HG03571 (cell line): Measurements from ENCODE around the gene DOCK10.
"Not testable (repeated sequence)": the region's sequence is repeated elsewhere in the genome, so short reads cannot be mapped to it uniquely, and the experiment has no call there.

ENCODE experiments used
- ATAC-seq: cut with Tn5 transposase; IDR thresholded peaks from one replicate; pipeline ENCODE4 v1.9.1; 2021; ENCODE audit not compliant: unreplicated experiment

Gene DOCK10

DNA sequence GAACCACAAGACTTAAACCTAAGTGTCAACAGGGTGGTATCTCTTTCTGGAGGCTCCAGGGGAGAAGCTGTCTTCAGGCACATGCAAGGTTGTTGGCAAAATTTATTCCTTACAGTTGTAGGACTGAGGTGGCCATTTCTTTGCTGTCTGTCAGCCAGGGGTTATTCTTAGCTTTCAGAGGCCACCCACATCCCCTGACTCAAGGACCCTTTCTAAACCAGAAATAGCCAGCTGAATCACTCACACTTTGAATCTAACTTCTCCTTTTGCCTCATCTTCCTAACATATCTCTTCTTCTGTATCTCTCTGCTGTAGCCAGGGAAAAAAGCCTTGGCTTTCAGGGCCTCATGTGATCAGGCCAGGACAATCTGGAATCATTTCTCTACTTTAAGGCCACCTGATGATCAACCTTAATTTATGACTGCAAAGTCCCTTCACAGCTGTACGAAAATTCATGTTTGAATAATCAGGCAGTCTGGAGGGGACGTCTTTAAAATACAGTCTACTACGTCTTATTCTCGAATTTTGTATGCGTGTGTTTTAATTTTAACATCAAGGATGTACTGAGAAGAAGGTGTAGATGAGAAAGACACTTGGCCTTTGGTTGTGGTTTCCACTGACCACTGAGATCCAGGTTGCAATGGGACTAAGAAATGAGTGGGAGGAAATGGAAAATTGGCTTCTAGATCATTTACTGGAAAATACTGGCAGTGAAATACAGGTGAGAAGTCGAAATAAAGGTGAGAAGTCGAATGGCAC lies 90.4 kb downstream of the DOCK10 start:
- no peak for ATAC-seq

DNA sequence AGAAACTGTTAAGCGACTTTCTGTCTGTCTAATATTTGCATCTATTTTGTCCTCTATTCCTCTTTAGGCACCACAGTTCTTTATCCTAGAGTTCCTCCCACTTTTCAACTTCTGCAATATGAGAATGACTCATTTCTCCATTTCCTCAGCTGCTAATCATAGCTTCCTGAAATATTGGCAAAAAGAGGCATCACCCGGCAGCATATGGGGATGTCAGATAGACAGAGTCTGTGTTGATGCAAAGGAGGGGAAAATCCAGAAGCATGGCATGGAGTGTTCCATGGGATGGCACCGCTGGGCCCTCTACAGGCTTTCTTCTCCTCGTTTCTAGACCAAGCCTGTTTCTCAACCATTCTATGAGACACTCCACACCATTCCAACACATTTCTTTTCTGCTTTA lies 93.4 kb downstream of the DOCK10 start:
- no peak for ATAC-seq

DNA sequence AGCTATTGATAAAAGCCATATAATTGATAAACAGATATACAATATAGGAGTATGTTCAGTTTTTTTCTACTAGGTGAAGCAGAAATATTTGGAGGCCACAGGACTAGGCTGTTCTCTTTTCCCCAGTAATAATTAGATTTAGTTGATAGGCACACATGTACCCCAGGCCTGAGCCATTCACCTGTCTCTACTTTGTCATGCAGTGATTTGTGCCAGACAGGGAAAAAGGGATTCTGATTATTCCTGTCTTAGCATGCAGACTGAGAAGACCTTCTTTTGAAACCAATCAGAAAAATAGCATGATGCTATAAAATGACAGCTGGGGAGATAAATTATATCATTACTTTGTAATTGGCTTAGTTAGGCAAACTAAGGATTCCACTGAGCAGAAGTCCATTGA lies 94.3 kb downstream of the DOCK10 start:
- no peak for ATAC-seq

DNA sequence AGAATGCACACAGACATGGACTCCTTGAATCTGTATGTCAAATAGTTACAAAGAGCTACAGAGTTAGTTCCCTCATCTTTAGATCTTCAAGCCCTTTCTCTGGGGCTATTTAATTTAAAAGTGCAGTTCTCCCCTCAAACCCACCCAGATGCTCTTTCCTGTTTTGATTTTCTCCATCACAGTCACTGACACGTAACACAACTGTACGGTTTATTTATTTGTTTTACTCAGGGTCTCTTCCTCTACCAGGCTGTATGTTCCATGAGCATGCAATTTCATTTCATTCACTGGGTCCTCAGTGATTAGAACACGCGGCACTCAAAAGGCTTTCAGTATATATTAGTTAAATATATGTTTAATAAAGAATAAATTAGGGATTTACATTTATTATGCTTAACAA lies 94.7 kb downstream of the DOCK10 start:
- no peak for ATAC-seq

DNA sequence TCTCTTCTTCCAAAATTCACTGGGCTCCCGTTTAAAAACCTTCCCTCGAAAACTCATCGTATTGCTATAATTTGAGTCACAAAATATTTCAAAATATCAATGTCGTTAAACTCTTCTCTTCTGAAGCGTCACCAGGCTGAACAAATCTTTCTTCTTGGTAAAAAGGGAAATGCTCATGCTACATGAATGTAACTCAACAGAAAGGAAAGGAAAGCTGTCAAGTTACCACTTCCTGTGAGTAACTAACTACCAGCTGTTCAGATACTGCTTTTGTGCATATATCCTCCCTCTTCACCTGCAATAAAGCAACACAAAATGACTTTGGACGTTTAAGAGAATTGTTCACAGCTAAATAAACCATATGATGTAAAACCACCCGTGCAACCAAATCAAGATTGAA lies 95.4 kb downstream of the DOCK10 start:
- peak; percentile 63 for ATAC-seq

DNA sequence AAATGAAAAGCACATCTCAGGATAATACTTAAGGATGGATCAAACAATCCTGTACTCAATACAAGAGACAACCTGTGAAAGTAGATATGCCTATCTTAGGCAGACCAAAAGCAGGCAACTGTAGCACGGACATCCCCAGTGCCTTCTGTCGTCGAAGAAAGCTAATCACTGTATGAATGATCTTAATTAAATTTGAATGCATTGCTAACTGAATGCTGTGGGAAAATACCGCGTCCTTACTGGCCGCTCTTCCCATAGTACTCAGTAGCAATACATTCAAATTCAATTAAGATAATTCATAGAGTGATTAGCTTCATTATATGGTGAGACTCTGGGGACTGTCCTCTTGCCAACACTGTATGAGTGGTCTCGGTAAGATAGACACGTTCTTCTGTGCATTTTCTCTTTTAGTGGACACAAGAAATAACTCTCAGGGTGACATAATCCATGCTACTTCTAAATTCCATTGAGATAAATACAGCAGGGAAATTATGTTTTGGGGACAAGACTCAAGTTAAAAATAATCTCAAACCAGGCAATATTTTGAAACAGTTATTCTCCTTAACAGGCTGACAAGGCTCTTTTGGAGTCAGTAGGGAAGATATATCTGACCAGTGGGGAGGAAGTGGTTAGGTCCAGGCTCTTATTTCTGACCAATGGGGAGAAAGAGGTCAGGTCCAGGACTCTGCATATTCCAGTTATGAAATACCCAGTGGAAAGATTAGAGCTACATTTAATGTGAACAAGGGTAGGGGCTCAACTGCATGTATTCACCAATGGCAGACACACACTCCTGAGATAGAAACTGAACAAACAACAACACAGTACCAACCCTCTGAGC lies 97.3 kb downstream of the DOCK10 start:
- ATAC-seq = peak; percentile 29

DNA sequence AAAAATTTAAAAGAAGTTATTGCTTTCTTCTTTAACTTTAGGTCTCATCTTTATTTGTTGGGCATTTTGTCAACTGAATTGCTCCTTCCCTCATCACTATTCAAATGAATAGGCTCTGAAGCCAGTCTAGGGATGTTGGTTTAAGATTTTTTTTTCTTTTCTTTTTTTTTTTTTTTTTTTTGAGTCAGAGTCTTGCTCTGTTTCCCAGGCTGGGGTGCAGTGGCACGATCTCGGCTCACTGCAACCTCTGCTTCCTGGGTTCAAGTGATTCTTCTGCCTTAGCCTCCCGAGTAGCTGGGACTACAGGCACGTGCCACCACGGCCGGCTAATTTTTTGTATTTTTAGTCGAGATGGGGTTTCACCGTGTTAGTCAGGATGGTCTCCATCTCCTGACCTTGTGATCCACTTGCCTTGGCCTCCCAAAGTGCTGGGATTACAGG lies 98.6 kb downstream of the DOCK10 start:
- ATAC-seq = not testable (repeated sequence)

DNA sequence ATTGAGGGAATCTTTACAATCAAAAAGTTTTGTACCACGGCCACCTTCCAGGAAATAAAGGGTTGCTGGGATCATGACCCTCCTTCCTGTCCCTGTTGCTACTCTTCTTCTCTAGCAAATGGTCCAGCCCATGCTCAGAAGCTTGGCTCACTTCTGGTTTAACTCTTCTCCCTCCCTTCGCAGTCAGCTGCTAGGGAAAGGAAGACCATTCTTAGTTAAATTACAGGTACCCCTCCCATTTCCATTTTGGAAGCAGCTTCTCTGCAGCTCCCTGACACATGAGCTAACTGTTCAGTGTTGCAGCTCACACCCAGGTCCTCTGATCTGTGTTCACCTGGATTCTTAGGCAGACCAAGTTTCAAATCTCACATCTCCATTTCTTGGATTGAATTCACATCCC lies 100.3 kb downstream of the DOCK10 start:
- no peak for ATAC-seq

DNA sequence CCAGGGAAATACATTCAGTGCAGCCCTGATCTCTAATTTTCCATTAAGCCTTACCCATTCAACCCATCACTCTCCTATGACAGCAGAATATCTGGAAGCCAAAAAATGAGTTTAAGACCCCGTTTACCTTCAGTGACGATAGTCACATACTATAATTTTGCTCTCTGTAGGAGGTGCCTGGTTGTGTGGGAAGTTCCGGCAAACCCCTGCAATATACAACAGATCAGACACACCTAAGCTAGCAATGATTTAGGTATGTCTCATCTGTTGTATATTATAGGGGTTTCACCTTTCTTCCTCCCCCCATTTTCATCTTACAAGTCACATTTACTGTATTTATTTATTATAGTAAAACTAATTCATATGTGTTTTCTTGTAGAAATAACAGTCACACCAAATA lies 101.7 kb downstream of the DOCK10 start:
- ATAC-seq = no peak

DNA sequence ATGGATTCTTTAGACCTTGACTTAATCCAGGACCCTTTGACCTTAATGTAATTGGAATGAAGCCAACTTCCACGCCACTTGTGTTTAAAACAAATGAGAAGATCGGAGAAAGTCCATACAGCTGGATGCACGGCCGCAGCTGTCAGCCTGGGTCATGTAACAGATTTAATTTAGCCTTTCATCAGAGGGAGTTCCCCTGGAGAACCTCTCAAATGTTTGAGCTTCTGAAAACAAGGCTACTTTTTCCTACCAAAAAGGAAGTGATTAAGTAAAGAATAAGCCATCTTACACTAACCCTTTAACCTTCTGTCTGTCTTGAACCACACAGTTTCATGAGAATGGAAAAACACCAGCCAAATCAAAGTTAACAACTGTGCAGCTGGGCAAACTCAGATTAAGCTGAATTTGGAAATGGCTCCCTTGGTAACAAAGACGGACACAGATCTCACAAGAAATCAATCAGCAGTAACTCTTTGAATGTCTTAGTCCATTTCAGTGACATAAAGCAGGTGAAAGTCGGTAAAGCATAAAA lies 103.6 kb downstream of the DOCK10 start:
- peak; percentile 46 for ATAC-seq

DNA sequence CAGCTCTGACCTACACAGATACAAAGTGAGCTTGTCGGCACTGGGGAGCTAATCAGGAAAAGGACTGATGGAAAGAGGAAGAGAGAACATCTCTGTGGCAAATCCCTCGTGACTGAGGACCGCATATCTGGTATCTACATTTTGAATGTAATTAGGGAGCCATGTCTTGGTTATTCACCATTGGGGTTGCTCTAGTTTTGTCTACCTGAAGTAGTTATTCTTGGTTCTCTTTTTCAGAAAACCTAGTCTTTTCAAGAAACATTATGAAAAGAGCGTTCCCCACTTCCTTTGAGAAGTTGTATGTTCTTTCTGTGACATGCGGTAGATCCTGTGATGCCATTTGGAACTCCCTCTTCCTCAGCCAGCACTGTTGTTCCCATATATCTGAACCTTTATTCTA lies 104.4 kb downstream of the DOCK10 start:
- peak; percentile 92 for ATAC-seq

DNA sequence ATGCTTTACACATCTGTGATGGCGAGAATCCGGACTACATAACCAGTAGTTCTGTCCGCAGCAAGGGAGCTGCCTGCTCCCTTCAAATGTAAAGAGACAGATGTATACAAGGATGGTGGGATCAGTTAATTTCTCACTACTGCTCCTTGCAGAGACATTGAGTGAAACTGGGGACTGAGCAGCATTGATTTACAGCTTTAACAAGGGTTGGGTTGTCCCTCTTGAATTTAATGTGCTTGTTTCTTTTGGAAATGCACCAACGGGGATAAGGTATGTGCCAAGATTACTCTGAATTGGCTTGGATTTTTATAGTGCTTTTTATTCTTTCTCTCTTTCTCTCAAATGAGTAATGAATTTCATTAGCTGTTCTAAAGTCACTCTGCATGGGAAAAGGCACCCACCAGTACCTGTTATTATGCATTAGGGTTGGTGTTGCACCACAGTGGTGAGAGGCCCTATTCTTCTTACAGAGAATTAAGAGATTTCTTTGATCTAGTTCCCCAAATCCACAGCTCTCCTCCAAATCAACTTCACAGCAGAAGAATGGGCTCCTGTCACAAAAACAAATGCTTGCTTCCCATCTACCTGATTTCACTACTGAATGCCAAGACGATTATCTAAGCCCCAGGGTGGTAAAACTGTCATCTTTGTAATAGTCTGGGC lies 107.6 kb downstream of the DOCK10 start:
- ATAC-seq = no peak

DNA sequence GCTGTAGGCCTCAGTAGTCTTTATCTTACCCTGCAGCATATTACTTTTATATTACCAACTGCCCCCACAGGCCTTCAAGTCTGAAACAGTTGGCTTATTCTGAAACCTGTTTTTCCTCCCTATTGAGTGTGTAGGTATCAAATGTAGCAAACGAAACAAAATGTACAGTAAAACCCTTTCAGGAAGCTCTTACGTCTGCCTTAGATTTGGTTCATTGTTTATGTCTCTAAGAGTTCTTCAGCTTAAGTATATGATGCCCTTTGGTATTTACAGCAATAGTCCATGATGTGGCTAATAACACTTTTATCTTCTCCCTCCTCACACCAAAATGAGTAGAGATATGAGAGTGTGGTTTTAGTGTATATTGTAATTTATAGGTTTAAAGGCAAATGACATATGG lies 108.8 kb downstream of the DOCK10 start:
- no peak for ATAC-seq

DNA sequence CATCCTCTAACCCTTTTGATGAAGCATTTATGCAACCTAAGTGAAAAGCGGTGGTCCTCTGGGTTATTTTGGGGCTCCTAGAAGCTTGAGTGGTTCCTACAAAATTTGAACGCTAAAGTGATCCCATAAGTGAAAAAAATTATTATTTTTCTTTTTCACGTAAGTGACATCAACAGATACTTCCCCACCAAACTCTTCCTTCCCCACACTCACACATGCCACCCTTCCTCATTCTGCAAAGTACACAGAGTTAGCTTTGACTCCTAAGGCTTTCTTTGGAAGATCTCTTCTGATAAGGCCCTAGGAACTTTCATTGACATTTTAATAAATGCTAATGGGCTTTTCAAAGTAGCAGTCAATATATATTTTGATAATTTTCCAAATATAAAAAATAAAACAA lies 109.7 kb downstream of the DOCK10 start:
- no peak for ATAC-seq

DNA sequence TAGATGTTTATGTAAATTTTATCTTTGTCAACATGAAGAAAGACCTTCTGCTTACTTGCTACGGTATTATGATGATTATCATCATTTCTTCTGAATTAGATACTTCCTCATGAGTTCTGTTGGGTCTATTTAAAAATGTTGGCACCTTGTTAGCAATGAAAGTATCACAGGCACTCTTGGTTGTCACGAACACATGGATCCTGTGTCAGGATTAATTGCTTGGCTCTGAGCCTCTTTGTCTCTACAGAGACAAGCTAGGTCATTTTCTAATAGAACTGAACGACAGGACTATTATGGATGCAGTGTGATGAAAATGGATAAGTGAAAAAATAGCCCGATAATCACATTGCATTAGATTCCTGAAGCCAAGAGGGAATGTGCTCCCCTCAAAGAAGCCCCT lies 110.3 kb downstream of the DOCK10 start:
- no peak for ATAC-seq

DNA sequence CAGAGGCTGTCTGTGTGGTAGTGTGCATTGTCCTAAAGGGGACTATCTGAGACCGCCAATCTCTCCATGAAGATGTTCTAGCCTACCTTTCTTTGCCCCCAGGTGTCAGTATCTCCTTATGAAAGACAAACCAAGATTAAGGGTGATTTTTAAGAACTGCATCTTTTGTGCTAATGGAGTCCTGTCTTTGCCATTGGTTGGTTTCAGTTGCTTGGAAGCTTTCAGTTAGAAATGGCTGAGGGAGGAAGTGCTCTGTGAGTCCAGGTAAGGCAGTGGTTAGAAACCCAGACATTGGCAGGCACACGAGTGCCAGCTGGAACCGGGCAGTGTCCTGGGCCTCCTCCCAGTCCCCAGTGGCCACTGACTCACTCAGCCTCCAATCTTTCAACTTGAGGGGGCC lies 111.3 kb downstream of the DOCK10 start:
- ATAC-seq = no peak

DNA sequence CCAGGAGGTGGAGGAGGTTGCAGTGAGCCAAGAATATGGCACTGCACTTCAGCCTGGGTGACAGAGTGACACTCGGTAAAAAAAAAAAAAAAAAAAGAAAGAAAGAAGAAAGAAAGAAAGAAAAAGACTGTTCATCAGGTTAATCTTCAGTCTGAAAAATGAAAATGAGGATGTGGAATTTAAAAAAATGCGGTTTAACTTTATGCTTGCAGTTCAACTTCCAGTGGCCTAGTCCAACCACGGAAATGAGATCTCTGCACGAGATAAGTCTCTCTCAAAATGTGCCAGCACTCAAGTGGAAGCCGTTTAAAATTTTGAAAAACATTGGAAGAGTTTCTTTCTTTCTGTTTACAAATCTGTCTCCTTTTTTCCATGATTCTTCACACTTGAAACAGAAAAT lies 112.1 kb downstream of the DOCK10 start:
- no peak for ATAC-seq

DNA sequence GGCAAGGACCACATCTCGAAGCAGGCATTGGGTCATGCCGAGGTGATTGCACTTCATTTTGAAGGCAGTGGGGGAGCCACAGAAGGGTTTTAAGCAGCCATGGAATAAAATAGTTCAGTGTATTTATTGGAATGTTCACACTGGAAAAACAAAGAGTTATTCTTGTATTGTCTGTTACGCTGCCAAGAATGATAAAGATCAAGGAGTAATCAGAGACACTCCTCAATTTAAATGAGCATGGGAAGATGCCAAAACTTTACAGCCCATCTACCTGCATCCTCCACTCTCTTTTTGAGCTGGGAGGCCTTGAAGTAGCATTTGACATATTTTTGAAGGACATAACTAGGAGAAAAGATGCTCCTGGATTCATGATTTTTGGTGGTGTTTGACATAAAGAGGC lies 112.8 kb downstream of the DOCK10 start:
- ATAC-seq = no peak

DNA sequence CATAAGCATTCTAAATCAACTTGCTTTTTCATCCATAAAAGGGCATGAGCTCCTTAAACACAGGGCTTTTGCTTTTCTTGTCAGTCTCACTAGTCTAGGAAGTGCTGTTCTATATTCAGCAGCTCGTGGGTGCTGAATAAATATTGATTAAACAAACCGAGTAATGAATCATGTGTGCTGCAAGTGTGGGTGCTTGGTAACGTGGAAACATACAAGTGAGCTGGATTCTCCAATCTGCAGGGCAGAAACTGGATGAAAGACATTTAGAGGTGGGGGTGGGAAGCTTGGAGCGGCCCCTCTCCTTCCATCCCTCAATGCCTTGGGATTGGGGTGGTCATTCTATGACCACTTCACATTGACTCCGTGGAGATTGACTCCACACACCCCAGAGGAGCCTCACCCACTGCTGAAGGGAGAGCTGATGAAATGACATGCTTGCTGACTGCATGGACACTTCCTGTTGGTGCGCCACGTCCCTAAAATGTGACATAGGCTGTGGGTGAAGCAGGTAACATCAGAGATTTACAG lies 114.6 kb downstream of the DOCK10 start:
- ATAC-seq = no peak

DNA sequence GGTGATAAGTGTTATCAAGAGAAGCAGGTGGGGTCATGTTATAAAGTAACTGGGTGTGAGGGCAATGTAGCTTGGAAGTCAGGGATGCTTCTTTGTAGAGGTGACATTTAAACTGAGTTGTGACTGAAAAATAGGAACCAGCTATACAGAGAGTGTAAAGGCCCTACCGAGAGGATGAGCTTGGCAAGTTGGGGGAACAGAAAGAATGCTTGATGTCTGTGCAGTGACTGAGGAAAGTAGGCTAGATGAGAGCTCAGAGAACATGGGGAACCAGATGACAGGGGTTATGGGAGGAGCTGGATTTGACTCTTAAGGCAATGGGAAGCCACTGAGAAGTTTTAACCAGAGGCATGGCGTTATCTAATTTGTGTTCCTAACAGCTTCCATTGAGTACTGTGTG lies 115.3 kb downstream of the DOCK10 start:
- no peak for ATAC-seq

DNA sequence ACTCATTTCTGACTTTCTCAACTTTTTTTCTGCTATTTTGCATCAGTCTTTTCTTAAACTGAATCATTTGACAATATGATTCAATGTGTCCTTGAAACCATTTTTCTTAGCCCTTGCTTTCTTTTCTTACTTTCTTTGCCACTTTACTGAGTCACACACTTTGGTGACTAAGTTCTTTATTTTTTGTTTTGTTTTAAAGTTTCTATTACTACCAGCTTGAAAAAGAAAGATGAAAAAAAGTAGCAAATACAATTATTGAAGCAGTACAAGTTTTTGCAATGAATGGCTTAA lies 116.5 kb downstream of the DOCK10 start:
- no peak for ATAC-seq
